Astrocyte (in vitro differentiated cells and primary cell): Measurements from ENCODE around the gene PDE11A.

ENCODE experiments used
- EZH2 ChIP-seq: IDR thresholded peaks from 2 replicates; pipeline ENCODE4 v1.6.1; 2012; ENCODE audit warnings: mild to moderate bottlenecking, low read length, inconsistent platforms; ENCODE audit not compliant: insufficient read depth
- TF ChIP-seq, protein P1 (sequence below): IDR thresholded peaks from 2 replicates; pipeline ENCODE4 v1.5.1; 2011; ENCODE audit warnings: low read depth, mild to moderate bottlenecking, inconsistent platforms, low read length, moderate library complexity; ENCODE audit not compliant: insufficient read depth

DNA sequence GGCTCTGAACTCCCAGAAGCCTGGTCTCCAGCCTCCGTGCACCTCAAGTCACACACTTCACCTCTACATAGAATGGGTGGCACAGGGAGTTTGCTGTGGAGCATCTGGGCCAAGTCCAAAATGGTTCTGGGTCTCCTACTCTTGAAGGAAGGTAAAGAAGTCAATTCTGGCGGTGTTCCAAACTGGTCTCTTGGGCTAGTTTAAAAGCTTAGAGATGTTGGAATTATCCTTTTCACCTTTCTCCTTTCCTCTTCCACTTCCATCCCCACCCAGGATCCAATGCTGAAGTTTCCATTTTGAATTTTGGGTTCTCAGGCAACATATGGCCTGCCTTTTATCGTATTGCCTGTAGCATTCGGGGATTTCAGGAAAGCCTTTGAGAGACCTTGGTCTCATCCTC, 325.2 kb downstream of the PDE11A start:
- TF ChIP-seq, protein P1, sequence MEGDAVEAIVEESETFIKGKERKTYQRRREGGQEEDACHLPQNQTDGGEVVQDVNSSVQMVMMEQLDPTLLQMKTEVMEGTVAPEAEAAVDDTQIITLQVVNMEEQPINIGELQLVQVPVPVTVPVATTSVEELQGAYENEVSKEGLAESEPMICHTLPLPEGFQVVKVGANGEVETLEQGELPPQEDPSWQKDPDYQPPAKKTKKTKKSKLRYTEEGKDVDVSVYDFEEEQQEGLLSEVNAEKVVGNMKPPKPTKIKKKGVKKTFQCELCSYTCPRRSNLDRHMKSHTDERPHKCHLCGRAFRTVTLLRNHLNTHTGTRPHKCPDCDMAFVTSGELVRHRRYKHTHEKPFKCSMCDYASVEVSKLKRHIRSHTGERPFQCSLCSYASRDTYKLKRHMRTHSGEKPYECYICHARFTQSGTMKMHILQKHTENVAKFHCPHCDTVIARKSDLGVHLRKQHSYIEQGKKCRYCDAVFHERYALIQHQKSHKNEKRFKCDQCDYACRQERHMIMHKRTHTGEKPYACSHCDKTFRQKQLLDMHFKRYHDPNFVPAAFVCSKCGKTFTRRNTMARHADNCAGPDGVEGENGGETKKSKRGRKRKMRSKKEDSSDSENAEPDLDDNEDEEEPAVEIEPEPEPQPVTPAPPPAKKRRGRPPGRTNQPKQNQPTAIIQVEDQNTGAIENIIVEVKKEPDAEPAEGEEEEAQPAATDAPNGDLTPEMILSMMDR = no peak
- TF ChIP-seq EZH2 = no peak
